GM23338 (cell line): ENCODE measurements around the gene SLC25A22. TPM values are rescaled to one million over a fixed set of nuclear protein-coding genes. Genes with fewer than 3 reads are reported as not detected.

Experiments
- ATAC-seq: fragments of 200-7000 bp; cut with Tn5 transposase; 3 replicates; pipeline ENCODE4 v1.9.1; 2020
- DNase-seq: peaks from one replicate; pipeline ENCODE4 v3.0.0-alpha.2; 2015; ENCODE audit warnings: low spot score
- H2AFZ ChIP-seq: fragments of 200-600 bp; sonication (generic); 2 replicates; pipeline ENCODE4 v1.8.0; 2016; ENCODE audit warnings: antibody characterized with exemption, mild to moderate bottlenecking, moderate library complexity
- H3F3A ChIP-seq: fragments of 200-600 bp; sonication (generic); replicated peaks from 2 replicates; pipeline ENCODE4 v1.8.0; 2017; ENCODE audit warnings: antibody characterized with exemption, mixed run types, low read depth
- H3K27ac ChIP-seq: fragments of 200-600 bp; sonication (generic); 2 replicates; pipeline ENCODE4 v1.6.1; 2016; ENCODE audit warnings: low read depth
- H3K27me3 ChIP-seq: fragments of 200-600 bp; sonication (generic); 2 replicates; pipeline ENCODE4 v1.8.0; 2016; ENCODE audit warnings: mild to moderate bottlenecking, mixed run types, moderate library complexity; ENCODE audit not compliant: insufficient read depth
- H3K36me3 ChIP-seq: fragments of 200-600 bp; sonication (generic); 2 replicates; pipeline ENCODE4 v1.8.0; 2016; ENCODE audit warnings: mild to moderate bottlenecking; ENCODE audit not compliant: insufficient read depth
- H3K4me1 ChIP-seq: fragments of 200-600 bp; sonication (generic); 2 replicates; pipeline ENCODE4 v1.8.0; 2016; ENCODE audit warnings: mild to moderate bottlenecking, moderate library complexity; ENCODE audit not compliant: insufficient read depth
- H3K4me2 ChIP-seq: fragments of 200-600 bp; sonication (generic); 2 replicates; pipeline ENCODE4 v1.7.1; 2017; ENCODE audit warnings: mixed run types
- H3K4me3 ChIP-seq: fragments of 200-600 bp; sonication (generic); 2 replicates; pipeline ENCODE4 v1.6.1; 2016; ENCODE audit warnings: mixed run types
- H3K79me2 ChIP-seq: fragments of 200-600 bp; sonication (generic); replicated peaks from 2 replicates; pipeline ENCODE4 v1.8.0; 2017; ENCODE audit warnings: mild to moderate bottlenecking; ENCODE audit not compliant: insufficient read depth
- H3K9me2 ChIP-seq: fragments of 200-600 bp; sonication (generic); 2 replicates; pipeline ENCODE4 v1.8.0; 2017; ENCODE audit not compliant: insufficient read depth
- H4K20me1 ChIP-seq: fragments of 200-600 bp; sonication (generic); replicated peaks from 2 replicates; pipeline ENCODE4 v1.8.0; 2017; ENCODE audit warnings: mild to moderate bottlenecking; ENCODE audit not compliant: insufficient read depth
- H3K27ac Mint-ChIP-seq: 2 replicates; pipeline ENCODE4 v1.8.0; 2020; ENCODE audit warnings: inconsistent platforms, mild to moderate bottlenecking, moderate library complexity, mixed read lengths
- H3K27me3 Mint-ChIP-seq: 3 replicates; pipeline ENCODE4 v1.8.0; 2022; ENCODE audit warnings: low read depth, mild to moderate bottlenecking, moderate library complexity, mixed read lengths, inconsistent platforms; ENCODE audit not compliant: insufficient read depth, poor library complexity
- H3K36me3 Mint-ChIP-seq: 3 replicates; pipeline ENCODE4 v1.8.0; 2021; ENCODE audit warnings: low read depth, mild to moderate bottlenecking, inconsistent platforms, moderate library complexity, mixed read lengths
- H3K4me1 Mint-ChIP-seq: 3 replicates; pipeline ENCODE4 v1.8.0; 2020; ENCODE audit warnings: mild to moderate bottlenecking, inconsistent platforms, mixed read lengths
- H3K4me3 Mint-ChIP-seq: 3 replicates; pipeline ENCODE4 v1.8.0; 2021; ENCODE audit warnings: moderate library complexity, mild to moderate bottlenecking, inconsistent platforms, mixed read lengths
- H3K9me3 Mint-ChIP-seq: 3 replicates; pipeline ENCODE4 v1.8.0; 2020; ENCODE audit warnings: moderate library complexity, mild to moderate bottlenecking, inconsistent platforms, mixed read lengths
- CREB1 ChIP-seq: fragments of 250-450 bp; sonication (Bioruptor Pico); IDR thresholded peaks from 2 replicates; pipeline ENCODE4 v1.5.0; 2020; ENCODE audit warnings: low read depth, mild to moderate bottlenecking, moderate library complexity
- CTCF ChIP-seq, 2 experiments: fragments of 200-600 bp in 1 of 2; sonication (generic) in 1 of 2; conservative IDR thresholded peaks; 2 replicates each; pipeline versions ENCODE4 v1.5.1 to v1.6.1; 2016 to 2017; ENCODE audit warnings: antibody characterized with exemption in 2 of 2, low read depth in 2 of 2, mild to moderate bottlenecking in 2 of 2, moderate library complexity in 1 of 2
- EZH2 ChIP-seq: fragments of 200-600 bp; sonication (generic); IDR thresholded peaks from one replicate; pipeline ENCODE4 v1.8.0; 2017; ENCODE audit warnings: antibody characterized with exemption, mild to moderate bottlenecking, low read depth; ENCODE audit not compliant: unreplicated experiment
- EZH2phosphoT487 ChIP-seq: fragments of 200-600 bp; sonication (generic); IDR thresholded peaks from one replicate; pipeline ENCODE4 v1.8.1; 2018; ENCODE audit warnings: antibody characterized with exemption; ENCODE audit not compliant: unreplicated experiment
- JUNB ChIP-seq: IDR thresholded peaks from one replicate; pipeline ENCODE4 v1.6.1; 2016; ENCODE audit warnings: antibody characterized with exemption; ENCODE audit not compliant: unreplicated experiment
- NANOG ChIP-seq: IDR thresholded peaks from 2 replicates; pipeline ENCODE4 v1.6.1; 2016; ENCODE audit warnings: antibody characterized with exemption, borderline replicate concordance
- POLR2AphosphoS5 ChIP-seq: IDR thresholded peaks from 2 replicates; pipeline ENCODE4 v1.6.1; 2016; ENCODE audit warnings: antibody characterized with exemption, low read depth
- STAT1 ChIP-seq: IDR thresholded peaks from one replicate; pipeline ENCODE4 v1.6.1; 2016; ENCODE audit warnings: antibody characterized with exemption; ENCODE audit not compliant: unreplicated experiment
- ZNF114 ChIP-seq: fragments of 250-450 bp; sonication (Bioruptor Pico); IDR thresholded peaks from 2 replicates; pipeline ENCODE4 v1.5.0; 2020; ENCODE audit warnings: mild to moderate bottlenecking, moderate library complexity
- ZNF331 ChIP-seq: fragments of 250-450 bp; sonication (Bioruptor Pico); IDR thresholded peaks from 2 replicates; pipeline ENCODE4 v1.5.0; 2020; ENCODE audit warnings: low read depth, mild to moderate bottlenecking, moderate library complexity
- ZNF462 ChIP-seq: fragments of 250-450 bp; sonication (Bioruptor Pico); IDR thresholded peaks from 2 replicates; pipeline ENCODE4 v1.5.0; 2020; ENCODE audit warnings: mild to moderate bottlenecking, moderate library complexity
- polyA plus RNA-seq: library from polyadenylated mRNA; unstranded; fragments of >200 nt; fragmentation: Nextera tagmentation; extraction: Ambion mirVana; gene quantifications from 2 replicates; pipeline ENCODE4 v1.2.1, GENCODE V29; 2016
- total RNA-seq: library from RNA; depleted of rRNA; stranded (reverse); fragments of >200 nt; shearing (Covaris generic); gene quantifications from 2 replicates; pipeline ENCODE4 v1.2.3, GENCODE V29; 2014
- TF ChIP-seq, protein P1 (sequence below): IDR thresholded peaks from one replicate; pipeline ENCODE4 v1.6.1; 2018; ENCODE audit warnings: antibody characterized with exemption; ENCODE audit not compliant: unreplicated experiment
- TF ChIP-seq, protein P2 (sequence below): IDR thresholded peaks from 2 replicates; pipeline ENCODE4 v1.6.1; 2016; ENCODE audit warnings: antibody characterized with exemption

Gene SLC25A22
- total and polyA plus RNA-seq, 2 experiments from 2014 or later = 21.0 to 46.4 TPM

DNA sequence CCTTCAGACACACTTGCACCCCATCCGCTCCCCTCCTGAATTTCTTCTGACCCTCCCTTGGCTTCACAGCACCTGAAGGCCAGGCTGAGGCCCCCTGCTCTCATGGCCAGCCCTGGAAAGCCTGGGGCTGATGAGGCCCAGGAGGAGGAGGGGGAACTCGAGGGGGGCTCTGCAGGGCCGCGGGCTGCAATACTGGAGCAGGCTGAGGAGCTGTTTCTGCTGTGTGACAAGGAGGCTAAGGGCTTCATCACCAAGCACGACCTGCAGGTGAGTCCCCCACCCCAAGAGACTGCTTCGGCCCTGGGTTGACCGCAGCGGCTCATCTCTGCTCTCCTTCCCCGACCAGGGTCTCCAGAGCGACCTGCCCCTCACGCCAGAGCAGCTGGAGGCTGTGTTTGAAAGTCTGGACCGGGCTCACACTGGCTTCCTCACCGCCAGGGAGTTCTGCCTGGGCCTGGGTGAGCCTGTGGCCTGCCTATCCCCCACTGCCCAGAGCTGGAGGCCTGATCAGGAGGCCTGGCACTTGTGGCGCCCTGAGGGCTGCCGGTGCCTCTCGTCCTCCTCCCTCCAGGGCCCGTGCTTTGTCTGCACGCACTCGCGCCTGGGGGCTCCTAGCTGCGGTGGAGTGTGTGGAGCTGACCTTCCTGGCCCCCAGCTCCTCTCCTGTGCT, 30.6 kb upstream of the SLC25A22 start:
- TF ChIP-seq, protein P1, sequence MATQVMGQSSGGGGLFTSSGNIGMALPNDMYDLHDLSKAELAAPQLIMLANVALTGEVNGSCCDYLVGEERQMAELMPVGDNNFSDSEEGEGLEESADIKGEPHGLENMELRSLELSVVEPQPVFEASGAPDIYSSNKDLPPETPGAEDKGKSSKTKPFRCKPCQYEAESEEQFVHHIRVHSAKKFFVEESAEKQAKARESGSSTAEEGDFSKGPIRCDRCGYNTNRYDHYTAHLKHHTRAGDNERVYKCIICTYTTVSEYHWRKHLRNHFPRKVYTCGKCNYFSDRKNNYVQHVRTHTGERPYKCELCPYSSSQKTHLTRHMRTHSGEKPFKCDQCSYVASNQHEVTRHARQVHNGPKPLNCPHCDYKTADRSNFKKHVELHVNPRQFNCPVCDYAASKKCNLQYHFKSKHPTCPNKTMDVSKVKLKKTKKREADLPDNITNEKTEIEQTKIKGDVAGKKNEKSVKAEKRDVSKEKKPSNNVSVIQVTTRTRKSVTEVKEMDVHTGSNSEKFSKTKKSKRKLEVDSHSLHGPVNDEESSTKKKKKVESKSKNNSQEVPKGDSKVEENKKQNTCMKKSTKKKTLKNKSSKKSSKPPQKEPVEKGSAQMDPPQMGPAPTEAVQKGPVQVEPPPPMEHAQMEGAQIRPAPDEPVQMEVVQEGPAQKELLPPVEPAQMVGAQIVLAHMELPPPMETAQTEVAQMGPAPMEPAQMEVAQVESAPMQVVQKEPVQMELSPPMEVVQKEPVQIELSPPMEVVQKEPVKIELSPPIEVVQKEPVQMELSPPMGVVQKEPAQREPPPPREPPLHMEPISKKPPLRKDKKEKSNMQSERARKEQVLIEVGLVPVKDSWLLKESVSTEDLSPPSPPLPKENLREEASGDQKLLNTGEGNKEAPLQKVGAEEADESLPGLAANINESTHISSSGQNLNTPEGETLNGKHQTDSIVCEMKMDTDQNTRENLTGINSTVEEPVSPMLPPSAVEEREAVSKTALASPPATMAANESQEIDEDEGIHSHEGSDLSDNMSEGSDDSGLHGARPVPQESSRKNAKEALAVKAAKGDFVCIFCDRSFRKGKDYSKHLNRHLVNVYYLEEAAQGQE = no peak
- TF ChIP-seq EZH2phosphoT487 = no peak
- no peak for TF ChIP-seq CREB1
- TF ChIP-seq CTCF (conservative IDR thresholded peaks at IDR 0.05; ENCODE audit: low read depth in 2 of 2) = no peak
- no peak for TF ChIP-seq JUNB
- TF ChIP-seq ZNF114 (CRISPR knock-in tag) = no peak
- TF ChIP-seq ZNF462 (CRISPR knock-in tag) = no peak
- TF ChIP-seq, protein P2, sequence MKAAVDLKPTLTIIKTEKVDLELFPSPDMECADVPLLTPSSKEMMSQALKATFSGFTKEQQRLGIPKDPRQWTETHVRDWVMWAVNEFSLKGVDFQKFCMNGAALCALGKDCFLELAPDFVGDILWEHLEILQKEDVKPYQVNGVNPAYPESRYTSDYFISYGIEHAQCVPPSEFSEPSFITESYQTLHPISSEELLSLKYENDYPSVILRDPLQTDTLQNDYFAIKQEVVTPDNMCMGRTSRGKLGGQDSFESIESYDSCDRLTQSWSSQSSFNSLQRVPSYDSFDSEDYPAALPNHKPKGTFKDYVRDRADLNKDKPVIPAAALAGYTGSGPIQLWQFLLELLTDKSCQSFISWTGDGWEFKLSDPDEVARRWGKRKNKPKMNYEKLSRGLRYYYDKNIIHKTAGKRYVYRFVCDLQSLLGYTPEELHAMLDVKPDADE = no peak; the same call in 1 of the 2 replicates
- no peak for TF ChIP-seq ZNF331 (CRISPR knock-in tag)
- TF ChIP-seq EZH2 = no peak
- TF ChIP-seq POLR2AphosphoS5 = no peak; the same call in 1 of the 2 replicates
- TF ChIP-seq NANOG = no peak
- TF ChIP-seq STAT1 = no peak
- Mint-ChIP-seq H3K27ac (no peak overlapping the region), H3K36me3 (peaks cover 7% of the 10 kb centered on the region; the same call in 1 of the 3 replicates), H3K4me3 (peak overlapping the region; percentile 79), H3K4me1 (peaks cover 43% of the 10 kb centered on the region), H3K27me3 (peaks cover 60% of the 10 kb centered on the region), H3K9me3 (no peaks in the 10 kb centered on the region; the same call in 2 of the 3 replicates)
- DNase-seq (no peak), ATAC-seq (no peak)
- H3K4me3 ChIP-seq = peak overlapping the region; percentile 89
- peak overlapping the region; percentile 98 for H3K4me2 ChIP-seq
- no peak overlapping the region for H2AFZ ChIP-seq
- no peaks in the 10 kb centered on the region for H3K79me2 ChIP-seq
- no peaks in the 10 kb centered on the region for H3K9me2 ChIP-seq
- H3K27me3 ChIP-seq = peaks cover 28% of the 10 kb centered on the region
- H3K36me3 ChIP-seq = no peaks in the 10 kb centered on the region
- H3K27ac ChIP-seq = no peak overlapping the region
- H4K20me1 ChIP-seq = no peaks in the 10 kb centered on the region; the same call in 1 of the 2 replicates
- H3K4me1 ChIP-seq = peaks cover 28% of the 10 kb centered on the region
- H3F3A ChIP-seq = peaks cover 24% of the 10 kb centered on the region
